HL-60 (cell line): ENCODE measurements around the gene ZC3H8.

ENCODE experiments used
- CTCF ChIP-seq: IDR thresholded peaks from one replicate; pipeline ENCODE4 v1.5.1; 2011; ENCODE audit warnings: low read length, control low read depth, inconsistent platforms; ENCODE audit not compliant: insufficient read depth
- GABPA ChIP-seq: IDR thresholded peaks from 2 replicates; pipeline ENCODE4 v1.6.1; 2012; ENCODE audit warnings: low read depth
- POLR2AphosphoS5 ChIP-seq: IDR thresholded peaks from 2 replicates; pipeline ENCODE4 v1.6.1; 2012; ENCODE audit warnings: low read depth
- SPI1 ChIP-seq: IDR thresholded peaks from 2 replicates; pipeline ENCODE4 v1.6.1; 2012; ENCODE audit warnings: low read depth, mild to moderate bottlenecking, borderline replicate concordance
- TF ChIP-seq, protein P1 (sequence below): IDR thresholded peaks from 2 replicates; pipeline ENCODE4 v1.6.1; 2012; ENCODE audit warnings: low read depth; ENCODE audit not compliant: insufficient replicate concordance

GRCh38 chr2:112220186-112220585 lies 34.7 kb downstream of the ZC3H8 start:
- TF ChIP-seq CTCF = no peak
- TF ChIP-seq, protein P1, sequence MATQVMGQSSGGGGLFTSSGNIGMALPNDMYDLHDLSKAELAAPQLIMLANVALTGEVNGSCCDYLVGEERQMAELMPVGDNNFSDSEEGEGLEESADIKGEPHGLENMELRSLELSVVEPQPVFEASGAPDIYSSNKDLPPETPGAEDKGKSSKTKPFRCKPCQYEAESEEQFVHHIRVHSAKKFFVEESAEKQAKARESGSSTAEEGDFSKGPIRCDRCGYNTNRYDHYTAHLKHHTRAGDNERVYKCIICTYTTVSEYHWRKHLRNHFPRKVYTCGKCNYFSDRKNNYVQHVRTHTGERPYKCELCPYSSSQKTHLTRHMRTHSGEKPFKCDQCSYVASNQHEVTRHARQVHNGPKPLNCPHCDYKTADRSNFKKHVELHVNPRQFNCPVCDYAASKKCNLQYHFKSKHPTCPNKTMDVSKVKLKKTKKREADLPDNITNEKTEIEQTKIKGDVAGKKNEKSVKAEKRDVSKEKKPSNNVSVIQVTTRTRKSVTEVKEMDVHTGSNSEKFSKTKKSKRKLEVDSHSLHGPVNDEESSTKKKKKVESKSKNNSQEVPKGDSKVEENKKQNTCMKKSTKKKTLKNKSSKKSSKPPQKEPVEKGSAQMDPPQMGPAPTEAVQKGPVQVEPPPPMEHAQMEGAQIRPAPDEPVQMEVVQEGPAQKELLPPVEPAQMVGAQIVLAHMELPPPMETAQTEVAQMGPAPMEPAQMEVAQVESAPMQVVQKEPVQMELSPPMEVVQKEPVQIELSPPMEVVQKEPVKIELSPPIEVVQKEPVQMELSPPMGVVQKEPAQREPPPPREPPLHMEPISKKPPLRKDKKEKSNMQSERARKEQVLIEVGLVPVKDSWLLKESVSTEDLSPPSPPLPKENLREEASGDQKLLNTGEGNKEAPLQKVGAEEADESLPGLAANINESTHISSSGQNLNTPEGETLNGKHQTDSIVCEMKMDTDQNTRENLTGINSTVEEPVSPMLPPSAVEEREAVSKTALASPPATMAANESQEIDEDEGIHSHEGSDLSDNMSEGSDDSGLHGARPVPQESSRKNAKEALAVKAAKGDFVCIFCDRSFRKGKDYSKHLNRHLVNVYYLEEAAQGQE = no peak
- no peak for TF ChIP-seq POLR2AphosphoS5
- no peak for TF ChIP-seq GABPA
- no peak for TF ChIP-seq SPI1
